ENCODE results near the gene ANAPC4.

ANAPC4 gene

GRCh38 chr4:25466966-25467697 lies 90.1 kb downstream of the ANAPC4 start:
- TF ChIP-seq ZNF274 (IDR thresholded peaks at IDR 0.05; ENCODE audit: low read depth, low read length), result no peak
- no peak overlapping the region for H3K4me3 ChIP-seq (ENCODE audit: low read length)

GRCh38 chr4:25467843-25468242 lies 90.8 kb downstream of the ANAPC4 start:
- no peak for TF ChIP-seq ZNF274 (IDR thresholded peaks at IDR 0.05; ENCODE audit: low read depth, low read length)
- H3K4me3 ChIP-seq (ENCODE audit: low read length), result no peak overlapping the region

Measured in GM08714 (cell line).